Mesendoderm (in vitro differentiated cells): ENCODE measurements around the gene TSHZ3.

Experiments used
- DNase-seq: peaks from one replicate; pipeline ENCODE4 v3.0.0; 2013
- H2AK5ac ChIP-seq: 2 replicates; pipeline ENCODE4 v1.6.1; 2013; ENCODE audit warnings: low read length, inconsistent platforms
- H2BK120ac ChIP-seq: 2 replicates; pipeline ENCODE4 v1.6.1; 2013; ENCODE audit warnings: low read depth, mild to moderate bottlenecking, low read length, moderate library complexity, mixed read lengths
- H2BK15ac ChIP-seq: replicated peaks from 2 replicates; pipeline ENCODE4 v1.6.1; 2013; ENCODE audit warnings: low read depth, mild to moderate bottlenecking, moderate library complexity
- H2BK5ac ChIP-seq: 2 replicates; pipeline ENCODE4 v1.6.1; 2013; ENCODE audit warnings: low read length, inconsistent platforms
- H3K18ac ChIP-seq: 2 replicates; pipeline ENCODE4 v1.6.1; 2013; ENCODE audit warnings: mild to moderate bottlenecking, low read length, mixed read lengths
- H3K23ac ChIP-seq: one replicate; pipeline ENCODE4 v1.6.1; 2013; ENCODE audit warnings: low read length
- H3K27ac ChIP-seq: 2 replicates; pipeline ENCODE4 v1.5.1; 2013; ENCODE audit warnings: low read depth, mild to moderate bottlenecking, inconsistent platforms, low read length, moderate library complexity
- H3K27me3 ChIP-seq: 2 replicates; pipeline ENCODE4 v1.6.1; 2013; ENCODE audit warnings: low read length, control low read depth, mild to moderate bottlenecking, inconsistent platforms; ENCODE audit not compliant: insufficient read depth, poor library complexity
- H3K36me3 ChIP-seq: 2 replicates; pipeline ENCODE4 v1.6.1; 2013; ENCODE audit warnings: low read length, inconsistent platforms; ENCODE audit not compliant: control insufficient read depth, insufficient read depth
- H3K4ac ChIP-seq: one replicate; pipeline ENCODE4 v1.6.1; 2013; ENCODE audit warnings: low read depth, mild to moderate bottlenecking, low read length, moderate library complexity
- H3K4me1 ChIP-seq: 2 replicates; pipeline ENCODE4 v1.6.1; 2013; ENCODE audit warnings: low read depth, low read length, inconsistent platforms; ENCODE audit not compliant: control insufficient read depth
- H3K4me2 ChIP-seq: 2 replicates; pipeline ENCODE4 v1.6.1; 2013; ENCODE audit warnings: low read length
- H3K4me3 ChIP-seq: 2 replicates; pipeline ENCODE4 v1.5.1; 2013; ENCODE audit warnings: mild to moderate bottlenecking, low read length
- H3K56ac ChIP-seq: one replicate; pipeline ENCODE4 v1.6.1; 2013; ENCODE audit warnings: low read length
- H3K79me1 ChIP-seq: 2 replicates; pipeline ENCODE4 v1.6.1; 2013; ENCODE audit warnings: low read length, inconsistent platforms
- H3K79me2 ChIP-seq: 2 replicates; pipeline ENCODE4 v1.6.1; 2013; ENCODE audit warnings: mild to moderate bottlenecking, low read length; ENCODE audit not compliant: control insufficient read depth, insufficient read depth
- H3K9ac ChIP-seq: 2 replicates; pipeline ENCODE4 v1.6.1; 2013; ENCODE audit warnings: low read length, inconsistent platforms
- H4K5ac ChIP-seq: one replicate; pipeline ENCODE4 v1.6.1; 2013; ENCODE audit warnings: low read length
- H4K8ac ChIP-seq: one replicate; pipeline ENCODE4 v1.6.1; 2013; ENCODE audit warnings: low read depth, mild to moderate bottlenecking, control low read depth, low read length, moderate library complexity
- WGBS: extraction: QIAGEN DNeasy Blood & Tissue Kit; methylation state at CpG from one replicate; pipeline ENCODE4 v1.1.7; 2013; ENCODE audit warnings: low lambda C conversion rate, missing lambda C conversion rate; ENCODE audit not compliant: insufficient coverage; ENCODE audit errors: extremely low coverage; 5-methylcytosine and 5-hydroxymethylcytosine counted together

Gene TSHZ3

GRCh38 chr19:31387717-31388301, 38.6 kb upstream of the TSHZ3 start:
- Histone ChIP-seq H3K79me2 (no peaks in the 10 kb centered on the region), H3K27me3 (no peaks in the 10 kb centered on the region), H2BK120ac (no peak overlapping the region), H3K79me1 (no peaks in the 10 kb centered on the region), H2BK5ac (no peak overlapping the region), H3K4me2 (no peak overlapping the region), H3K4me3 (no peak overlapping the region), H3K23ac (no peak overlapping the region), H3K4ac (no peak overlapping the region), H3K36me3 (no peaks in the 10 kb centered on the region), H4K5ac (no peak overlapping the region), H3K27ac (no peak overlapping the region), H3K56ac (no peak overlapping the region), H3K18ac (no peak overlapping the region), H3K4me1 (no peaks in the 10 kb centered on the region), H2BK15ac (no peak overlapping the region), H4K8ac (no peak overlapping the region), H2AK5ac (no peak overlapping the region), H3K9ac (no peak overlapping the region)
- DNase-seq, result no peak
- WGBS, result no CpG with 5 or more reads among the region's 16 CpGs

GRCh38 chr19:31386806-31387205, 37.6 kb upstream of the TSHZ3 start:
- Histone ChIP-seq H2BK120ac (no peak overlapping the region), H3K27me3 (no peaks in the 10 kb centered on the region), H2BK15ac (no peak overlapping the region), H3K79me2 (no peaks in the 10 kb centered on the region), H3K4me3 (no peak overlapping the region), H2BK5ac (no peak overlapping the region), H3K36me3 (no peaks in the 10 kb centered on the region), H3K4me2 (no peak overlapping the region), H3K23ac (no peak overlapping the region), H4K5ac (no peak overlapping the region), H4K8ac (no peak overlapping the region), H3K56ac (no peak overlapping the region), H3K27ac (no peak overlapping the region), H2AK5ac (no peak overlapping the region), H3K4ac (no peak overlapping the region), H3K18ac (no peak overlapping the region), H3K9ac (no peak overlapping the region), H3K4me1 (no peaks in the 10 kb centered on the region), H3K79me1 (no peaks in the 10 kb centered on the region)
- no CpG with 5 or more reads among the region's 8 CpGs for WGBS
- DNase-seq, result no peak

DNA sequence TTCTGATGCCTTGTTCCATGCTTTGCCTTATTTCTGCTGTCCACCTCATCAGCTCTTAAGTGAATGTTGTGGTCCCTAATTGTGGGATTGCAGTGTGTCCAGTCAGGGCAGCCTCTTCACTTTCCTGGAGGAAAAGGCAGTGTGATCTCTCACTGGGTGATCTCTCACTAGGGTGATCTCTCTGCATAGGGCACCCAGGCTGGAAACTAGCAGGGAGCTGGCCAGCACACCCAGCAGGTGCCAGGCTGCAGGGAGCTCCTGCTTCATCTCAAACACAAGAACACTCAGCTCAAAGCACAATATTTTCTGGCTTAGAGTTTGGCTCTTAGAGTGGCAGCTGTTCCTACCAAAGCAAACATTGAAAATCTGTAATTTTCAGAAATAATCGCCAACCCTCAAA, 36.5 kb upstream of the TSHZ3 start:
- H3K27me3 ChIP-seq, result no peaks in the 10 kb centered on the region
- DNase-seq, result no peak
- H3K56ac ChIP-seq, result no peak overlapping the region
- no CpG with 5 or more reads among the region's 1 CpG for WGBS
- H3K4me1 ChIP-seq, result no peaks in the 10 kb centered on the region
- H3K18ac ChIP-seq, result no peak overlapping the region
- H3K4me2 ChIP-seq, result no peak overlapping the region
- H3K9ac ChIP-seq, result no peak overlapping the region
- H3K36me3 ChIP-seq, result no peaks in the 10 kb centered on the region
- H2AK5ac ChIP-seq, result no peak overlapping the region
- no peaks in the 10 kb centered on the region for H3K79me1 ChIP-seq
- H3K79me2 ChIP-seq, result no peaks in the 10 kb centered on the region
- no peak overlapping the region for H4K5ac ChIP-seq
- H3K23ac ChIP-seq, result no peak overlapping the region
- no peak overlapping the region for H2BK5ac ChIP-seq
- H3K4me3 ChIP-seq, result no peak overlapping the region
- H3K4ac ChIP-seq, result no peak overlapping the region
- H4K8ac ChIP-seq, result no peak overlapping the region
- H2BK120ac ChIP-seq, result no peak overlapping the region
- H3K27ac ChIP-seq, result no peak overlapping the region
- H2BK15ac ChIP-seq, result no peak overlapping the region

DNA sequence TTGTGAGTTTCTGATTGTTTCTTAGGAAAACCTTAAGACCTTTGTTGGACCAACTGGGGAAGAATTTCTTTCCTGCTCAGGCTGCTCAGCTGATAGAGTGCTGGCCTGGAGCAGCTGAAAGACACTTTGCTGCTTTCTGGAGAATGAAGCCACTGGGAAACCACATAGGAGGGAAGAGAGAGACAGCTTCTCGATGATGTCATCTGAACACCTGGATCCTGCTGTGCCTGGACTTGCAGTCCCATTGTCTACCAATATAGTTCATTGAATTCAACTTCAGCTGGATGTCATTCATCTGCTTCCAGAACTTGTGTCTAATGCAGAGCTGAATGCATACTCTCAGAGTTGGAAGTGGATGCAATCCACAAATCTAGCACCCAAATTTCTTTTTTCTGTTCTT, 34.3 kb upstream of the TSHZ3 start:
- Histone ChIP-seq H3K18ac (no peak overlapping the region), H4K8ac (no peak overlapping the region), H3K23ac (no peak overlapping the region), H3K79me2 (no peaks in the 10 kb centered on the region), H2AK5ac (no peak overlapping the region), H3K27ac (no peak overlapping the region), H2BK15ac (no peak overlapping the region), H3K36me3 (no peaks in the 10 kb centered on the region), H2BK5ac (no peak overlapping the region), H3K79me1 (no peaks in the 10 kb centered on the region), H2BK120ac (no peak overlapping the region), H3K4me2 (no peak overlapping the region), H3K27me3 (no peaks in the 10 kb centered on the region), H3K4me1 (no peaks in the 10 kb centered on the region), H3K4me3 (no peak overlapping the region), H3K9ac (no peak overlapping the region), H4K5ac (no peak overlapping the region), H3K56ac (no peak overlapping the region), H3K4ac (no peak overlapping the region)
- DNase-seq, result no peak
- no CpG with 5 or more reads among the region's 1 CpG for WGBS

DNA sequence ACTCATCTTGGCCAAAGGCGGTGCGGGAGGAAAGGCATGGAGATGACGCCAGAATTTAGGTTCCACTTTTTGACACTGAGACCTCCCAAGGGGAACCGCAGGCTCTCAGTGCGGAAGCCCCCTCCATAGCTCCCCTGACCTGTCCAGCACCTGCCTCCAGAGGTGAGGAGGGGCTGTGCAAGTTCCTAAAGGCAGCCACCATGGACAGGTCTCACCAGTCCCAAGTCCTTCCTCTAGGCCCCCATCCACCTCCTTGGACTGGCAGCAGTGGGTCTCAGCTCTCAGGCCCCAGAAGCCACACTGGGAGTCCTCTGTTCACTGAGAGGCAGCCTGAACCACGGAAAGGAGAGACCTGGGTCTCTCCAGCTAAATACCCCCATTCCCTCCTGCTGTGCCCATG, 31.6 kb upstream of the TSHZ3 start:
- no peaks in the 10 kb centered on the region for H3K79me2 ChIP-seq
- DNase-seq, result no peak
- H2BK120ac ChIP-seq, result no peak overlapping the region
- no peak overlapping the region for H2BK15ac ChIP-seq
- no peak overlapping the region for H3K4me3 ChIP-seq
- H2BK5ac ChIP-seq, result no peak overlapping the region
- no peak overlapping the region for H3K9ac ChIP-seq
- H4K8ac ChIP-seq, result no peak overlapping the region
- no CpG with 5 or more reads among the region's 6 CpGs for WGBS
- H3K4me1 ChIP-seq, result no peaks in the 10 kb centered on the region
- H3K23ac ChIP-seq, result no peak overlapping the region
- H2AK5ac ChIP-seq, result no peak overlapping the region
- no peaks in the 10 kb centered on the region for H3K27me3 ChIP-seq
- H3K27ac ChIP-seq, result no peak overlapping the region
- H3K18ac ChIP-seq, result no peak overlapping the region
- H3K4me2 ChIP-seq, result no peak overlapping the region
- H3K4ac ChIP-seq, result no peak overlapping the region
- no peaks in the 10 kb centered on the region for H3K36me3 ChIP-seq
- H4K5ac ChIP-seq, result no peak overlapping the region
- H3K56ac ChIP-seq, result no peak overlapping the region
- no peaks in the 10 kb centered on the region for H3K79me1 ChIP-seq

- Histone ChIP-seq H3K4ac (no peak overlapping the region), H2BK15ac (no peak overlapping the region), H3K27me3 (no peaks in the 10 kb centered on the region), H2BK120ac (no peak overlapping the region), H4K8ac (no peak overlapping the region), H3K23ac (no peak overlapping the region), H2BK5ac (no peak overlapping the region), H3K4me1 (no peaks in the 10 kb centered on the region), H3K56ac (no peak overlapping the region), H3K18ac (no peak overlapping the region), H3K79me1 (no peaks in the 10 kb centered on the region), H3K4me3 (no peak overlapping the region), H3K79me2 (no peaks in the 10 kb centered on the region), H3K27ac (no peak overlapping the region), H4K5ac (no peak overlapping the region), H3K4me2 (no peak overlapping the region), H2AK5ac (no peak overlapping the region), H3K9ac (no peak overlapping the region), H3K36me3 (no peaks in the 10 kb centered on the region)
- no CpG with 5 or more reads among the region's 4 CpGs for WGBS
- DNase-seq, result no peak
Observed at GRCh38 chr19:31378404-31378803, 29.2 kb upstream of the TSHZ3 start.
